Cardiac ventricle fibroblast (primary cell): ENCODE data around the gene TMEM121. TPM values are rescaled to one million over a fixed set of nuclear protein-coding genes. Genes with fewer than 3 reads are reported as not detected.

ENCODE experiments used
- total RNA-seq: library from RNA; depleted of rRNA; stranded (reverse); fragments of >200 nt; gene quantifications from 2 replicates; pipeline ENCODE4 v1.2.3, GENCODE V29; 2015

TMEM121 gene
- total RNA-seq, result 9.3 and 9.9 TPM in 2 replicates

GRCh38 chr14:105525861-105526775 lies at the start of gene TMEM121:
TSS of gene TMEM121 (plus strand) at chr14:105526583. CDS start at chr14:105528835, 2,252 bp downstream.

GRCh38 chr14:105486163-105486973 lies 40.0 kb upstream of the TMEM121 start, which contains the start of gene CRIP1:
TSS of gene CRIP1 (plus strand) at chr14:105486886. CDS start at chr14:105487260, 374 bp downstream.

GRCh38 chr14:105490572-105491365 lies 35.6 kb upstream of the TMEM121 start, which contains the start of gene TEDC1:
TSS of gene TEDC1 (plus strand) at chr14:105491246. CDS start at chr14:105491376, 130 bp downstream.

Other genes with a start within 250 kb of the TMEM121 start
- 24.8 and 28.1 TPM in 2 replicates for gene BRF1, start 225.6 kb upstream of the TMEM121 start, total RNA-seq
- 35.2 and 38.4 TPM in 2 replicates for gene PACS2, start 211.8 kb upstream of the TMEM121 start, total RNA-seq
- gene TEX22, start 128.0 kb upstream of the TMEM121 start, total RNA-seq, result 0.06 and 0.44 TPM in 2 replicates
- gene MTA1, start 106.8 kb upstream of the TMEM121 start, total RNA-seq, result 66.3 and 70.3 TPM in 2 replicates
- 57.6 and 71.1 TPM in 2 replicates for gene CRIP2, start 51.8 kb upstream of the TMEM121 start, total RNA-seq
- gene CRIP1, start 39.7 kb upstream of the TMEM121 start, total RNA-seq, result 0.64 and 10.0 TPM in 2 replicates
- 1.7 and 2.0 TPM in 2 replicates for gene TEDC1, start 35.3 kb upstream of the TMEM121 start, total RNA-seq